Fibroblast of lung (primary cell): Measurements from ENCODE around the gene MADCAM1.

ENCODE experiments used
- CTCF ChIP-seq, 2 donors: IDR thresholded peaks in 1 of 2; conservative IDR thresholded peaks in 1 of 2; 1 replicate in 1 of 2; 2 replicates in 1 of 2; pipeline ENCODE4 v1.5.1; 2011 to 2012; ENCODE audit warnings: low read length in 2 of 2, control low read depth in 1 of 2, inconsistent platforms in 1 of 2, low read depth in 1 of 2, mild to moderate bottlenecking in 1 of 2
- EZH2 ChIP-seq: IDR thresholded peaks from 2 replicates; pipeline ENCODE4 v1.5.1; 2012; ENCODE audit warnings: low read length, control low read depth, mild to moderate bottlenecking; ENCODE audit errors: missing control alignments

- TF ChIP-seq CTCF (conservative IDR thresholded peaks at IDR 0.05 in 1 of 2, IDR thresholded peaks at IDR 0.05 in 1 of 2; ENCODE audit: low read depth in 1 of 2, low read length in 2 of 2) (no peak), EZH2 (no peak)
Measured at GRCh38 chr19:517721-518597, 21.7 kb downstream of the MADCAM1 start.
